HepG2 (cell line): ENCODE data around the gene ADCY7. TPM values are rescaled to one million over a fixed set of nuclear protein-coding genes. Genes with fewer than 3 reads are reported as not detected.

ENCODE experiments used
- ATAC-seq: fragments of 200-7000 bp; cut with Tn5 transposase; 3 replicates; pipeline ENCODE4 v1.9.1; 2020; ENCODE audit warnings: mild to moderate bottlenecking, moderate library complexity
- BruUV-seq: library from RNA; stranded (reverse); fragments of 400-500 nt; replicated peaks from 2 replicates; lab custom pipeline; 2021; lab: Mats Ljungman, UMichigan
- CTCF ChIA-PET: fragments of 300-600 bp; formaldehyde crosslinking; extraction: SDS; loops from one replicate; lab custom pipeline; 2021; ENCODE audit warnings: low total read pairs, inconsistent platforms, low intra/inter-chr PET ratio; lab: Yijun Ruan, JAX
- POLR2A ChIA-PET: fragments of 350-600 bp; sonication (Branson Sonifier 250); formaldehyde crosslinking; loops from one replicate; lab custom pipeline; 2020; ENCODE audit warnings: antibody characterized with exemption, inconsistent platforms; lab: Yijun Ruan, JAX
- DNase-seq: peaks from one replicate; pipeline ENCODE4 v3.0.0-alpha.2; 2015; ENCODE audit warnings: low spot score
- FAIRE-seq: peaks from 3 replicates; lab custom pipeline; 2011; peaks lifted over from hg19 to GRCh38; lab: Jason Lieb, UNC
- H2AFZ ChIP-seq: one replicate; pipeline ENCODE4 v1.6.1; 2011; ENCODE audit warnings: low read length, inconsistent platforms
- H3K27ac ChIP-seq: fragments of 300-600 bp; 3 replicates; pipeline ENCODE4 v1.8.0; 2011; ENCODE audit warnings: mixed run types, mild to moderate bottlenecking, mixed read lengths, low read length, inconsistent platforms; ENCODE audit not compliant: insufficient read depth; ENCODE audit errors: extremely low read length
- H3K27me3 ChIP-seq, 2 experiments: fragments of 200-600 bp in 1 of 2; 2 replicates in 1 of 2; 3 replicates in 1 of 2; pipeline versions ENCODE4 v1.6.0 to v1.8.0; 2011; ENCODE audit warnings: low read length in 2 of 2, mild to moderate bottlenecking in 2 of 2, moderate library complexity in 2 of 2, inconsistent platforms in 1 of 2; ENCODE audit not compliant: insufficient read depth in 2 of 2, control insufficient read depth in 1 of 2
- H3K36me3 ChIP-seq, 2 experiments: fragments of 200-600 bp in 1 of 2; replicated peaks in 1 of 2; 2 replicates in 1 of 2; 3 replicates in 1 of 2; pipeline versions ENCODE4 v1.5.1 to v1.8.0; 2011; ENCODE audit warnings: low read length in 2 of 2, inconsistent platforms in 1 of 2; ENCODE audit not compliant: insufficient read depth in 2 of 2, control insufficient read depth in 1 of 2
- H3K4me1 ChIP-seq: 2 replicates; pipeline ENCODE4 v1.5.1; 2012; ENCODE audit warnings: low read length, inconsistent platforms; ENCODE audit not compliant: insufficient read depth
- H3K4me2 ChIP-seq: 2 replicates; pipeline ENCODE4 v1.6.0; 2011; ENCODE audit warnings: low read depth, low read length, inconsistent platforms
- H3K4me3 ChIP-seq, 3 experiments: fragments of 200-600 bp in 1 of 3; sonication (generic), shearing (Covaris generic) in 1 of 3; replicated peaks in 1 of 3; 2 replicates each; pipeline ENCODE4 v1.5.1; 2011 to 2016; ENCODE audit warnings: low read length in 3 of 3, inconsistent platforms in 2 of 3, low read depth in 2 of 3, mild to moderate bottlenecking in 2 of 3, control low read depth in 1 of 3, mixed read lengths in 1 of 3; ENCODE audit not compliant: insufficient read depth in 1 of 3
- H3K79me2 ChIP-seq: one replicate; pipeline ENCODE4 v1.6.1; 2011; ENCODE audit warnings: low read length, inconsistent platforms; ENCODE audit not compliant: insufficient read depth
- H3K9ac ChIP-seq: 2 replicates; pipeline ENCODE4 v1.6.0; 2011; ENCODE audit warnings: mild to moderate bottlenecking, low read depth, low read length, inconsistent platforms; ENCODE audit not compliant: insufficient read depth
- H3K9me3 ChIP-seq: 2 replicates; pipeline ENCODE4 v1.5.1; 2012; ENCODE audit warnings: mild to moderate bottlenecking, low read length
- H4K20me1 ChIP-seq: 2 replicates; pipeline ENCODE4 v1.6.0; 2011; ENCODE audit warnings: inconsistent platforms, mild to moderate bottlenecking, low read length, moderate library complexity; ENCODE audit not compliant: insufficient read depth
- BCL6 ChIP-seq: IDR thresholded peaks from 2 replicates; pipeline ENCODE4 v1.6.1; 2016; ENCODE audit warnings: missing genetic modification reagents, missing compliant biosample characterization
- BORCS8-MEF2B ChIP-seq: sonication (generic); formaldehyde crosslinking; IDR thresholded peaks from 2 replicates; pipeline ENCODE4 v1.8.0; 2022; ENCODE audit warnings: mild to moderate bottlenecking, missing genetic modification reagents
- CAMTA2 ChIP-seq: sonication (generic); formaldehyde crosslinking; IDR thresholded peaks from 2 replicates; pipeline ENCODE4 v1.4.0; 2020; ENCODE audit warnings: mild to moderate bottlenecking, missing genetic modification reagents, borderline replicate concordance
- ETV5 ChIP-seq: IDR thresholded peaks from 2 replicates; pipeline ENCODE4 v1.6.1; 2018; ENCODE audit warnings: missing biosample characterization, missing genetic modification reagents, inconsistent platforms, borderline replicate concordance
- FOXA1 ChIP-seq, 2 experiments: fragments of 450-650 bp in 1 of 2; sonication (generic) in 1 of 2; formaldehyde crosslinking in 1 of 2; IDR thresholded peaks; 2 replicates each; pipeline versions ENCODE4 v1.4.0 to v1.6.1; 2016 to 2020; ENCODE audit warnings: missing genetic modification reagents in 1 of 2
- FOXK1 ChIP-seq: sonication (generic); formaldehyde crosslinking; IDR thresholded peaks from 2 replicates; pipeline ENCODE4 v1.4.0; 2020; ENCODE audit warnings: low read depth, missing genetic modification reagents, borderline replicate concordance
- FOXP1 ChIP-seq, 2 experiments: fragments of 450-650 bp in 1 of 2; IDR thresholded peaks; 2 replicates each; pipeline ENCODE4 v1.6.1; 2017 to 2018; ENCODE audit warnings: antibody characterized with exemption in 1 of 2
- HIVEP1 ChIP-seq: sonication (generic); formaldehyde crosslinking; IDR thresholded peaks from 2 replicates; pipeline ENCODE4 v1.4.0; 2020; ENCODE audit warnings: mild to moderate bottlenecking, missing genetic modification reagents
- HMG20A ChIP-seq: IDR thresholded peaks from 2 replicates; pipeline ENCODE4 v1.6.1; 2016; ENCODE audit warnings: borderline replicate concordance
- HMGA1 ChIP-seq: sonication (generic); formaldehyde crosslinking; conservative IDR thresholded peaks from 2 replicates; pipeline ENCODE4 v1.4.0; 2020; ENCODE audit warnings: missing genetic modification reagents
- MYC ChIP-seq: sonication (generic); formaldehyde crosslinking; IDR thresholded peaks from 2 replicates; pipeline ENCODE4 v1.9.0; 2021; ENCODE audit warnings: missing genetic modification reagents, borderline replicate concordance
- RFX5 ChIP-seq: IDR thresholded peaks from 2 replicates; pipeline ENCODE4 v1.6.1; 2011; ENCODE audit warnings: low read depth, low read length, improper control_type of control experiment
- RXRA ChIP-seq: sonication (generic); formaldehyde crosslinking; IDR thresholded peaks from 2 replicates; pipeline ENCODE4 v1.5.1; 2020; ENCODE audit warnings: missing genetic modification reagents
- SALL1 ChIP-seq: sonication (generic); formaldehyde crosslinking; IDR thresholded peaks from 2 replicates; pipeline ENCODE4 v1.8.0; 2022; ENCODE audit warnings: mild to moderate bottlenecking, missing genetic modification reagents
- ZFX ChIP-seq: sonication (generic); formaldehyde crosslinking; IDR thresholded peaks from 2 replicates; pipeline ENCODE4 v1.4.0; 2020; ENCODE audit warnings: mild to moderate bottlenecking, low read depth, missing genetic modification reagents, moderate library complexity
- WGBS: methylation state at CpG from one replicate; pipeline ENCODE4 v1.1.6; 2017; ENCODE audit warnings: low lambda C conversion rate; 5-methylcytosine and 5-hydroxymethylcytosine counted together
- in situ Hi-C: cut with HindIII; loops from 2 replicates; pipeline ENCODE4 v1.10.0; 2017; ENCODE audit warnings: low pct_unique_long_range_greater_than_20kb; ENCODE audit not compliant: extremely low pct_ligation_motif_present
- intact Hi-C: fragments of 100-400 bp; cut with micrococcal nuclease; formaldehyde crosslinking; loops from one replicate; pipeline ENCODE4 v1.10.0; 2022; ENCODE audit not compliant: unreplicated experiment
- polyA plus RNA-seq, 8 experiments: library from polyadenylated mRNA; depleted of rRNA in 3 of 8; stranded (reverse) in 7 of 8; unstranded in 1 of 8; fragments of >200 nt; fragmentation: Illumina TruSeq in 4 of 8; extraction: Trizol in 4 of 8; gene quantifications; 2 replicates each; pipeline versions ENCODE4 v1.2.1 to v1.2.3, GENCODE V29; 2011 to 2016; ENCODE audit warnings: low read depth in 4 of 8, missing spikeins in 1 of 8, mixed read lengths in 1 of 8; ENCODE audit not compliant: insufficient read depth in 1 of 8
- total RNA-seq, 5 experiments: library from RNA; depleted of rRNA; stranded (reverse); fragments of >200 nt; fragmentation: Illumina TruSeq; extraction: Trizol; gene quantifications; 2 replicates each; pipeline ENCODE4 v1.2.3, GENCODE V29; 2016; ENCODE audit warnings: low read depth in 1 of 5
- TF ChIP-seq, protein P1 (sequence below): IDR thresholded peaks from 2 replicates; pipeline ENCODE4 v1.4.0; 2020; ENCODE audit warnings: mild to moderate bottlenecking, missing genetic modification reagents

The ADCY7 gene
- total and polyA plus RNA-seq, 2 of the 13 experiments (the other 11 are each of a cell fraction or from before 2014, with no cell fraction given): 2.2 to 4.3 TPM

DNA sequence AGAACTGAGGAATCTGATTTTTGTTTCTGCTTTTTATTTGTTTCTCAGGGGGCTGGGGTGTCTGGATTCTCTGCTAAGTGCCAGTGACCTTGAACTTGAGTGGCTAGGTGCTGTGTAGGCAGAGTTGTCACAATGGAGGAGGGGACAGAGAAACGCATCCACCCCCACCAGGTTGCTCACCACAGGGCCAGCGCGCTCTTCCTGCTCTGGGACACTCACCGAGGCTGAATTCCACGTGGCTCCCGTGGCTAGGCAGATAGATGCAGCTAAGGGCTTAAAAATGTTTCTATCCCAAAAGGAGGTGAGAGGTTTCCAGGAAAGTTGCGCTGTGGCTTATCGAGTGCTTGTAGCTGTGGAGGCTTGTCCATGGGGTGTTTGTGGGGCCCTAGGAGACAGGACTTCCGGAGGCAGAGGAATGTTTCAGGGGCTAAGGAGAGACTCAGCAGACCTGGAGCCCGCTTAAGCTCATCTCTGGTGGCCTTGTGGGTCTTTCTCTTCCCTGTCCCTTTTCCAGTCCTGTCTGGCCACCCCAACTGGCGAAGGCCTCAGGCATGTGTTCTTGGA, 36.8 kb downstream of the ADCY7 start:
- H2AFZ ChIP-seq: no peak overlapping the region
- H4K20me1 ChIP-seq: no peaks in the 10 kb centered on the region
- no TSS peak for BruUV-seq
- no peaks in the 10 kb centered on the region for H3K36me3 ChIP-seq
- FAIRE-seq (peak; percentile 60), ATAC-seq (peak; percentile 16), DNase-seq (peak; percentile 51)
- H3K4me3 ChIP-seq: peak overlapping the region; percentile 9 to 52 (median 28); a peak in 2 of 6 replicates
- no peaks in the 10 kb centered on the region for H3K9me3 ChIP-seq
- intact Hi-C loops (loop anchor here (5.0 kb wide), 1 partner anchor 46 kb away; no protein-coding TSS in a partner anchor), in situ Hi-C loops (loop anchor here (5.0 kb wide), 1 partner anchor 36 kb away; the partner anchor contains the start of gene ADCY7)
- H3K27me3 ChIP-seq: peaks cover 0 to 12% of the 10 kb centered on the region in 2 experiments; a peak in 2 of 5 replicates
- H3K9ac ChIP-seq: peak overlapping the region; percentile 20; the same call in 1 of the 2 replicates
- H3K79me2 ChIP-seq: no peaks in the 10 kb centered on the region
- 22% methylated on average over 11 of the region's 11 CpGs for WGBS
- no peak overlapping the region for H3K27ac ChIP-seq
- ChIA-PET CTCF (no interaction called here), POLR2A (interaction anchor here (1.3 to 2.3 kb wide), 3 partner anchors 10 to 20 kb away, joined by 5 to 12 read pairs (median 6); no protein-coding TSS in a partner anchor)
- peaks cover 46% of the 10 kb centered on the region for H3K4me1 ChIP-seq
- H3K4me2 ChIP-seq: peak overlapping the region; percentile 73
- TF ChIP-seq CAMTA2: no peak
- TF ChIP-seq FOXP1 (IDR thresholded peaks at IDR 0.05): no peak
- TF ChIP-seq FOXP1 (CRISPR knock-in tag; IDR thresholded peaks at IDR 0.05): 0 out of 2 replicates have a peak, but pooled peaks have one; percentile 10
- 0 out of 2 replicates have a peak, but pooled peaks have one; percentile 21 for TF ChIP-seq HIVEP1 (CRISPR knock-in tag)
- peak; percentile 45; the same call in 1 of the 2 replicates for TF ChIP-seq RXRA
- TF ChIP-seq ETV5 (CRISPR knock-in tag): 0 out of 2 replicates have a peak, but pooled peaks have one; percentile 17
- 0 out of 2 replicates have a peak, but pooled peaks have one; percentile 34 for TF ChIP-seq ZFX (CRISPR knock-in tag)
- TF ChIP-seq HMGA1 (CRISPR knock-in tag): no peak
- TF ChIP-seq BORCS8-MEF2B (CRISPR knock-in tag): no peak
- no peak for TF ChIP-seq FOXA1 (IDR thresholded peaks at IDR 0.05)
- TF ChIP-seq FOXA1 (CRISPR knock-in tag; IDR thresholded peaks at IDR 0.05): peak; percentile 17; the same call in 1 of the 2 replicates
- TF ChIP-seq BCL6: 0 out of 2 replicates have a peak, but pooled peaks have one; percentile 5
- no peak for TF ChIP-seq FOXK1 (CRISPR knock-in tag)
- TF ChIP-seq MYC (CRISPR knock-in tag): no peak
- TF ChIP-seq HMG20A: peak; percentile 45; the same call in 1 of the 2 replicates
- TF ChIP-seq SALL1 (CRISPR knock-in tag): peak; percentile 37; the same call in 1 of the 2 replicates
- TF ChIP-seq RFX5: no peak
- TF ChIP-seq, protein P1, sequence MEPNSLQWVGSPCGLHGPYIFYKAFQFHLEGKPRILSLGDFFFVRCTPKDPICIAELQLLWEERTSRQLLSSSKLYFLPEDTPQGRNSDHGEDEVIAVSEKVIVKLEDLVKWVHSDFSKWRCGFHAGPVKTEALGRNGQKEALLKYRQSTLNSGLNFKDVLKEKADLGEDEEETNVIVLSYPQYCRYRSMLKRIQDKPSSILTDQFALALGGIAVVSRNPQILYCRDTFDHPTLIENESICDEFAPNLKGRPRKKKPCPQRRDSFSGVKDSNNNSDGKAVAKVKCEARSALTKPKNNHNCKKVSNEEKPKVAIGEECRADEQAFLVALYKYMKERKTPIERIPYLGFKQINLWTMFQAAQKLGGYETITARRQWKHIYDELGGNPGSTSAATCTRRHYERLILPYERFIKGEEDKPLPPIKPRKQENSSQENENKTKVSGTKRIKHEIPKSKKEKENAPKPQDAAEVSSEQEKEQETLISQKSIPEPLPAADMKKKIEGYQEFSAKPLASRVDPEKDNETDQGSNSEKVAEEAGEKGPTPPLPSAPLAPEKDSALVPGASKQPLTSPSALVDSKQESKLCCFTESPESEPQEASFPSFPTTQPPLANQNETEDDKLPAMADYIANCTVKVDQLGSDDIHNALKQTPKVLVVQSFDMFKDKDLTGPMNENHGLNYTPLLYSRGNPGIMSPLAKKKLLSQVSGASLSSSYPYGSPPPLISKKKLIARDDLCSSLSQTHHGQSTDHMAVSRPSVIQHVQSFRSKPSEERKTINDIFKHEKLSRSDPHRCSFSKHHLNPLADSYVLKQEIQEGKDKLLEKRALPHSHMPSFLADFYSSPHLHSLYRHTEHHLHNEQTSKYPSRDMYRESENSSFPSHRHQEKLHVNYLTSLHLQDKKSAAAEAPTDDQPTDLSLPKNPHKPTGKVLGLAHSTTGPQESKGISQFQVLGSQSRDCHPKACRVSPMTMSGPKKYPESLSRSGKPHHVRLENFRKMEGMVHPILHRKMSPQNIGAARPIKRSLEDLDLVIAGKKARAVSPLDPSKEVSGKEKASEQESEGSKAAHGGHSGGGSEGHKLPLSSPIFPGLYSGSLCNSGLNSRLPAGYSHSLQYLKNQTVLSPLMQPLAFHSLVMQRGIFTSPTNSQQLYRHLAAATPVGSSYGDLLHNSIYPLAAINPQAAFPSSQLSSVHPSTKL (CRISPR knock-in tag): 0 out of 2 replicates have a peak, but pooled peaks have one; percentile 7
